GM12891 (cell line): ENCODE measurements around the gene PSTK.

Experiments used
- DNase-seq: peaks from one replicate; pipeline ENCODE4 v3.0.0; 2011; ENCODE audit warnings: low spot score; ENCODE audit not compliant: insufficient read length
- FAIRE-seq: peaks from 2 replicates; lab custom pipeline; 2011; peaks lifted over from hg19 to GRCh38; lab: Jason Lieb, UNC
- PAX5 ChIP-seq: IDR thresholded peaks from 2 replicates; pipeline ENCODE4 v1.6.1; 2011; ENCODE audit warnings: low read length, moderate library complexity, mild to moderate bottlenecking; ENCODE audit not compliant: insufficient read depth, severe bottlenecking
- POLR2A ChIP-seq: IDR thresholded peaks from 2 replicates; pipeline ENCODE4 v1.6.1; 2011; ENCODE audit warnings: low read depth, low read length, control low read depth
- POLR2AphosphoS5 ChIP-seq: IDR thresholded peaks from 2 replicates; pipeline ENCODE4 v1.6.1; 2011; ENCODE audit warnings: low read depth, low read length, control low read depth
- POU2F2 ChIP-seq: IDR thresholded peaks from 2 replicates; pipeline ENCODE4 v1.6.1; 2011; ENCODE audit warnings: low read depth, mild to moderate bottlenecking, control low read depth, low read length, moderate library complexity
- SPI1 ChIP-seq: IDR thresholded peaks from 2 replicates; pipeline ENCODE4 v1.6.1; 2011; ENCODE audit warnings: low read depth, low read length, control low read depth
- TAF1 ChIP-seq: IDR thresholded peaks from 2 replicates; pipeline ENCODE4 v1.6.1; 2011; ENCODE audit warnings: low read depth, low read length, control low read depth

The PSTK gene

DNA sequence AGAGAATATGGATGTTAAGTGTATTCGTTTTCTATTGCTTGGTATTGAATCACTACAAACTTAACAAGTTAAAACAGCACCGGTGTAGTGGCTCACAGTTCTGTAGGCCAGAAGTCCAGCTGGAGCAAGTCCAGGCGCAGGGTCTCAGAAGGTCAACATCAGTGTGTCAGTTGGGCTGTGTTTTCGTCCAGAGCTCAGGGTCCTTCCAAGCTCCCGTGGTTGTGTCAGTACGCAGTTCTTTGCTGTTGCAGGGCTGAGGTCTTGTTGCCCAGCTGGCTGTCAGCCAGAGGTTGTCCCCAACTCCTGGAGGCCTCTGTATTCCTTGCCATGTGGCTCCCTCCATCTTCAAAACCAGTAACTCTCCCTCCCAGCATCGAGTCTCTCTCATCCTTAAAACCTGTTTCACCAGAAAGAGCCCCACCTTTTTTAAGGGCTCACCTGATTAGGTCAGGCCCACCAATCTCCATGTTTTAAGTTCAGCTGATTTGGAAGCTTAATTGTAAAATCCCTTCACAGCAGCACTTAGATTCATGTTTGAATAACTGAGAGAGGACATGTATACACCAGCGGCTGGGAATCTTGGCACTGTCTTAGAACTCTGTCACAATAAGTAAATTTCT, 55.4 kb downstream of the PSTK start:
- TF ChIP-seq POLR2AphosphoS5 (no peak), POLR2A (no peak), TAF1 (no peak), PAX5 (no peak), POU2F2 (no peak), SPI1 (no peak)
- no peak for DNase-seq
- FAIRE-seq: no peak

DNA sequence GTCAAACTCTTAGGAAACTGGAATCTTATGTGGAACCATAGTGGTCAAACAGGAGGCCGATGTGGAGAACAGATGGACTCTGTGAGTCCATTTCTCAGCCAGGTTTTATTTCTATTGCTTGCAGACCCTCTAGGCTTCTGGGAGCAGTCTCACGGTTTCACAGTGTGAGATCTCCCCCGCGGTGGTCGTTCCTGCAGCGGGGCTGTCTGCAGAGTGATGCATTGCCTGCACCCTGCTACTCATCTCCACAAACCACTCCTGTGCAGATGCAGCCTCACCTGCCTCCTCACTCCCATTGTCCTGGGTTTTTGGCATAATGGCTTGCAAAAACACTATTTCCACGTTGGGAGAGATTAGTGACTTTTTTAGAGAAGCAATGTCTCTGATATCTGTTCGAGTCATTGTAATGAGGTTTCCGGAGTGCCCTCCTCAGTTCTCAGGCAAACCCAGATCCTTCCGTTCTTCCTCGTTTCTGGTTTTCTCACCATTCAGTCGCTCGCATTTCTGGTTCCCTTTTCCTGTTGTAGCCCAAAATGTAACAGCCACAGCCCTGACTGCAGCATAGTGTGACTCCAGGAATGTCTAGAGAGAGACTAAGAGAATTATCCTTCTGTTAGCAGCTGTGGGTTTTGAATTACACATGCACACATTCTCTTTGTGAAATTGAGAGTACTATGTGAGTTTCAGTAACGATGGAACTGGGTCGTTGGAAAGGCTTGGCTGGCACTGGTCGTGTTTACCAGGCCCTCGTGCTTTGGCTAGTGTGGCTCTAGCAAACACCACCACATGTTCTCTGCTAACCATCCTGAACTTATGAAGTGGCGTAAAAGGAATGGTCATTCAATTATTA, 58.8 kb downstream of the PSTK start:
- DNase-seq: no peak
- FAIRE-seq: no peak
- no peak for TF ChIP-seq SPI1
- no peak for TF ChIP-seq PAX5
- TF ChIP-seq POU2F2: no peak
- TF ChIP-seq POLR2AphosphoS5: no peak
- TF ChIP-seq TAF1: no peak
- no peak for TF ChIP-seq POLR2A

DNA sequence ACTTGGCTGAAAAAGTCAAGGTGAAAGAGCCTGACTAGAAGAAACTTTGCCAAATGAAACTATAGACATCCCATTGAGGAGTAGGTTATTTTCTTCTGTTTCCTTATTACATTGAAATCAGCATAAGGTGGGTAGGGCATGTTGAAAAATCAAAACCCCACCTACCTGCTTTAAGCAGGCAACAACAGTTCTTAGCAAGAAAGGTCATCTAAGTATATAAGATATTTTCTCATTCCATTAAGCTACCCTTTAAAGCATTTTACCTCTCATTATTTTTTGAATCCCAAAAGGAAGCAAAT, 59.4 kb downstream of the PSTK start:
- DNase-seq (no peak), FAIRE-seq (no peak)

More for the DNA sequence above, 59.4 kb downstream of the PSTK start:
- TF ChIP-seq TAF1: no peak
- no peak for TF ChIP-seq POLR2AphosphoS5
- TF ChIP-seq POU2F2: no peak
- no peak for TF ChIP-seq SPI1
- no peak for TF ChIP-seq PAX5
- no peak for TF ChIP-seq POLR2A
